PC-3 (cell line): ENCODE measurements around the gene FAM110A. TPM values are rescaled to one million over a fixed set of nuclear protein-coding genes. Genes with fewer than 3 reads are reported as not detected.

Experiments
- ATAC-seq: fragments of 200-7000 bp; cut with Tn5 transposase; 2 replicates; pipeline ENCODE4 v1.9.1; 2020; ENCODE audit warnings: mild to moderate bottlenecking, moderate library complexity
- BruUV-seq: library from RNA; stranded (reverse); fragments of 400-500 nt; replicated peaks from 2 replicates; lab custom pipeline; 2021; lab: Mats Ljungman, UMichigan
- CTCF ChIA-PET: fragments of 300-600 bp; sonication (Branson Sonifier 250); formaldehyde crosslinking; loops from one replicate; lab custom pipeline; 2022; ENCODE audit warnings: antibody characterized with exemption; lab: Charles Lee
- POLR2A ChIA-PET: fragments of 300-600 bp; sonication (Branson Sonifier 250); formaldehyde crosslinking; loops from one replicate; lab custom pipeline; 2022; ENCODE audit warnings: antibody characterized with exemption; ENCODE audit not compliant: unreplicated experiment; lab: Charles Lee
- DNase-seq: peaks from one replicate; pipeline ENCODE4 v3.0.0-alpha.2; 2015
- H2AFZ ChIP-seq: fragments of 300-600 bp; sonication (generic); 2 replicates; pipeline ENCODE4 v1.6.0; 2016; ENCODE audit warnings: antibody characterized with exemption, low read length
- H3F3A ChIP-seq: fragments of 300-600 bp; sonication (generic); one replicate; pipeline ENCODE4 v1.6.0; 2017; ENCODE audit warnings: antibody characterized with exemption, low read length, control low read depth, mild to moderate bottlenecking; ENCODE audit not compliant: unreplicated experiment
- H3K27ac ChIP-seq: fragments of 300-600 bp; sonication (generic); 2 replicates; pipeline ENCODE4 v1.5.1; 2016; ENCODE audit warnings: mild to moderate bottlenecking, low read length
- H3K27me3 ChIP-seq: fragments of 300-600 bp; sonication (generic); 2 replicates; pipeline ENCODE4 v1.6.1; 2016; ENCODE audit warnings: low read length, mixed read lengths
- H3K36me3 ChIP-seq: fragments of 300-600 bp; sonication (generic); 2 replicates; pipeline ENCODE4 v1.6.1; 2016; ENCODE audit warnings: low read depth, mixed run types, low read length, mixed read lengths
- H3K4me1 ChIP-seq: fragments of 300-600 bp; sonication (generic); 2 replicates; pipeline ENCODE4 v1.5.1; 2016; ENCODE audit warnings: low read length; ENCODE audit not compliant: insufficient read depth
- H3K4me2 ChIP-seq: fragments of 300-600 bp; sonication (generic); 2 replicates; pipeline ENCODE4 v1.6.0; 2016; ENCODE audit warnings: low read length
- H3K4me3 ChIP-seq: fragments of 300-600 bp; sonication (generic); 2 replicates; pipeline ENCODE4 v1.5.1; 2016; ENCODE audit warnings: mild to moderate bottlenecking, low read length, mixed read lengths
- H3K79me2 ChIP-seq: fragments of 300-600 bp; sonication (generic); 2 replicates; pipeline ENCODE4 v1.6.1; 2017; ENCODE audit warnings: low read length, mixed read lengths
- H3K9ac ChIP-seq: fragments of 300-600 bp; sonication (generic); 2 replicates; pipeline ENCODE4 v1.6.0; 2016; ENCODE audit warnings: mild to moderate bottlenecking, low read length
- H3K9me2 ChIP-seq: fragments of 300-600 bp; sonication (generic); replicated peaks from 2 replicates; pipeline ENCODE4 v1.6.1; 2016; ENCODE audit warnings: mixed run types, low read length, mixed read lengths
- H3K9me3 ChIP-seq: fragments of 300-600 bp; sonication (generic); 2 replicates; pipeline ENCODE4 v1.6.1; 2016; ENCODE audit warnings: low read length, mixed read lengths
- H4K20me1 ChIP-seq: fragments of 300-600 bp; sonication (generic); 2 replicates; pipeline ENCODE4 v1.6.1; 2016; ENCODE audit warnings: low read length, mixed read lengths
- CTCF ChIP-seq: fragments of 300-600 bp; sonication (generic); conservative IDR thresholded peaks from 2 replicates; pipeline ENCODE4 v1.5.1; 2017; ENCODE audit warnings: antibody characterized with exemption, low read depth, mild to moderate bottlenecking, low read length
- EZH2 ChIP-seq: fragments of 300-600 bp; sonication (generic); IDR thresholded peaks from one replicate; pipeline ENCODE4 v1.6.1; 2017; ENCODE audit warnings: antibody characterized with exemption, mild to moderate bottlenecking, low read length; ENCODE audit not compliant: unreplicated experiment
- EZH2phosphoT487 ChIP-seq: fragments of 300-600 bp; sonication (generic); IDR thresholded peaks from 2 replicates; pipeline ENCODE4 v1.6.1; 2018; ENCODE audit warnings: mild to moderate bottlenecking, antibody characterized with exemption, low read length, borderline replicate concordance
- intact Hi-C: fragments of 100-400 bp; cut with micrococcal nuclease; formaldehyde crosslinking; loops from 2 replicates; pipeline ENCODE4 v1.9.0; 2023
- total RNA-seq: library from RNA; depleted of rRNA; stranded (reverse); fragments of >200 nt; gene quantifications from 2 replicates; pipeline ENCODE4 v1.2.3, GENCODE V29; 2014

Gene FAM110A
- total RNA-seq, 1 experiment from 2014 or later, result 28.4 TPM

GRCh38 chr20:884983-885952, 51.8 kb downstream of the FAM110A start:
- H3K4me3 ChIP-seq, result no peak overlapping the region
- BruUV-seq, result no TSS peak
- H4K20me1 ChIP-seq, result no peaks in the 10 kb centered on the region
- H3F3A ChIP-seq, result no peaks in the 10 kb centered on the region
- intact Hi-C loops, result loop anchor here (5.0 kb wide), 1 partner anchor 68 kb away; no protein-coding TSS in a partner anchor
- no peak overlapping the region for H2AFZ ChIP-seq
- peak; percentile 48 for ATAC-seq
- peaks cover 11% of the 10 kb centered on the region for H3K4me1 ChIP-seq
- DNase-seq, result peak; percentile 36
- H3K36me3 ChIP-seq, result no peaks in the 10 kb centered on the region
- H3K9me3 ChIP-seq, result no peaks in the 10 kb centered on the region
- no peaks in the 10 kb centered on the region for H3K79me2 ChIP-seq
- H3K27me3 ChIP-seq, result peaks cover 23% of the 10 kb centered on the region
- TF ChIP-seq CTCF, result peak; percentile 21; the same call in 1 of the 2 replicates
- no peak for TF ChIP-seq EZH2phosphoT487
- no peak for TF ChIP-seq EZH2
- H3K9ac ChIP-seq, result no peak overlapping the region
- H3K4me2 ChIP-seq, result no peak overlapping the region
- no peaks in the 10 kb centered on the region for H3K9me2 ChIP-seq
- ChIA-PET CTCF (no interaction called here), POLR2A (no interaction called here)
- H3K27ac ChIP-seq, result no peak overlapping the region

- no peaks in the 10 kb centered on the region for H3K4me1 ChIP-seq
- H3F3A ChIP-seq, result no peaks in the 10 kb centered on the region
- TF ChIP-seq EZH2phosphoT487 (no peak), EZH2 (no peak), CTCF (no peak)
- no peak overlapping the region for H3K4me2 ChIP-seq
- intact Hi-C loops, result loop anchor here (5.0 kb wide), 1 partner anchor 70 kb away; no protein-coding TSS in a partner anchor
- ATAC-seq (no peak), DNase-seq (no peak)
- H3K36me3 ChIP-seq, result no peaks in the 10 kb centered on the region
- no peak overlapping the region for H3K4me3 ChIP-seq
- no peaks in the 10 kb centered on the region for H3K9me3 ChIP-seq
- no peak overlapping the region for H2AFZ ChIP-seq
- peaks cover 23% of the 10 kb centered on the region for H3K27me3 ChIP-seq
- H4K20me1 ChIP-seq, result no peaks in the 10 kb centered on the region
- CTCF ChIA-PET, result interaction anchor here (0.6 kb wide), 1 partner anchor 223 kb away, joined by 3 read pairs; no protein-coding TSS in a partner anchor
- H3K79me2 ChIP-seq, result no peaks in the 10 kb centered on the region
- BruUV-seq, result no TSS peak
- POLR2A ChIA-PET, result no interaction called here
- no peaks in the 10 kb centered on the region for H3K9me2 ChIP-seq
- H3K27ac ChIP-seq, result no peak overlapping the region
- H3K9ac ChIP-seq, result no peak overlapping the region
Measured at GRCh38 chr20:887137-887536, 53.6 kb downstream of the FAM110A start.

GRCh38 chr20:888057-888456, 54.5 kb downstream of the FAM110A start:
- no peak overlapping the region for H3K9ac ChIP-seq
- ChIA-PET POLR2A (no interaction called here), CTCF (no interaction called here)
- H3K4me3 ChIP-seq, result no peak overlapping the region
- no peaks in the 10 kb centered on the region for H3K4me1 ChIP-seq
- H3K27me3 ChIP-seq, result peaks cover 29% of the 10 kb centered on the region
- no peak overlapping the region for H3K27ac ChIP-seq
- peak; percentile 23 for ATAC-seq
- H3K79me2 ChIP-seq, result no peaks in the 10 kb centered on the region
- H2AFZ ChIP-seq, result no peak overlapping the region
- H4K20me1 ChIP-seq, result no peaks in the 10 kb centered on the region
- H3K9me3 ChIP-seq, result no peaks in the 10 kb centered on the region
- TF ChIP-seq EZH2 (no peak), EZH2phosphoT487 (no peak), CTCF (no peak)
- no peak overlapping the region for H3K4me2 ChIP-seq
- BruUV-seq, result no TSS peak
- H3K36me3 ChIP-seq, result no peaks in the 10 kb centered on the region
- H3K9me2 ChIP-seq, result no peaks in the 10 kb centered on the region
- no peaks in the 10 kb centered on the region for H3F3A ChIP-seq
- intact Hi-C loops, result loop anchor here (5.0 kb wide), 1 partner anchor 71 kb away; no protein-coding TSS in a partner anchor
- DNase-seq, result no peak
